SH-SY5Y (cell line): ENCODE results near the gene SSC5D.

Experiments
- GATA2 ChIP-seq: IDR thresholded peaks from 2 replicates; pipeline ENCODE4 v1.6.1; 2011; ENCODE audit warnings: mild to moderate bottlenecking, low read depth, low read length
- GATA3 ChIP-seq: IDR thresholded peaks from 2 replicates; pipeline ENCODE4 v1.6.1; 2011; ENCODE audit warnings: low read depth, mild to moderate bottlenecking, low read length, moderate library complexity

GRCh38 chr19:55552206-55552605, 64.0 kb downstream of the SSC5D start:
- TF ChIP-seq GATA2: no peak
- no peak for TF ChIP-seq GATA3
